H1 (cell line): ENCODE results near the gene PARD6B. TPM values are rescaled to one million over a fixed set of nuclear protein-coding genes. Genes with fewer than 3 reads are reported as not detected.

ENCODE experiments used
- CTCF ChIA-PET: fragments of 300-600 bp; sonication (Branson Sonifier 250); formaldehyde crosslinking; loops from one replicate; lab custom pipeline; 2021; ENCODE audit not compliant: partially characterized antibody; lab: Charles Lee
- POLR2A ChIA-PET: fragments of 300-600 bp; sonication (Branson Sonifier 250); formaldehyde crosslinking; loops from one replicate; lab custom pipeline; 2021; ENCODE audit warnings: inconsistent platforms; ENCODE audit not compliant: partially characterized antibody; lab: Charles Lee
- DNase-seq, 2 experiments: peaks; one replicate each; pipeline versions ENCODE4 v3.0.0 to v3.0.0-alpha.2; 2010 to 2022; ENCODE audit warnings: low spot score in 2 of 2, low read depth in 1 of 2, mixed read lengths in 1 of 2
- FAIRE-seq: peaks from 2 replicates; lab custom pipeline; 2011; peaks lifted over from hg19 to GRCh38; lab: Jason Lieb, UNC
- H2AFZ ChIP-seq: 2 replicates; pipeline ENCODE4 v1.8.1; 2012; ENCODE audit warnings: low read length, inconsistent platforms
- H2AK5ac ChIP-seq: 2 replicates; pipeline ENCODE4 v1.6.1; 2013; ENCODE audit warnings: low read depth, low read length
- H2BK120ac ChIP-seq: replicated peaks from 2 replicates; pipeline ENCODE3; 2013; ENCODE audit warnings: low read depth, low read length, inconsistent platforms
- H2BK12ac ChIP-seq: 2 replicates; pipeline ENCODE4 v1.6.1; 2013; ENCODE audit warnings: low read depth, low read length
- H2BK15ac ChIP-seq: 2 replicates; pipeline ENCODE4 v1.6.1; 2013; ENCODE audit warnings: low read length
- H2BK20ac ChIP-seq: 2 replicates; pipeline ENCODE4 v1.6.1; 2013; ENCODE audit warnings: low read length
- H2BK5ac ChIP-seq: 2 replicates; pipeline ENCODE4 v1.6.1; 2013; ENCODE audit warnings: low read depth, low read length
- H3K14ac ChIP-seq: 2 replicates; pipeline ENCODE4 v1.6.1; 2013; ENCODE audit warnings: inconsistent platforms; ENCODE audit not compliant: insufficient read length
- H3K18ac ChIP-seq: 2 replicates; pipeline ENCODE4 v1.6.1; 2013; ENCODE audit warnings: low read length; ENCODE audit errors: extremely low read depth
- H3K23ac ChIP-seq: 2 replicates; pipeline ENCODE4 v1.6.1; 2013; ENCODE audit warnings: inconsistent platforms; ENCODE audit not compliant: insufficient read length
- H3K23me2 ChIP-seq: 2 replicates; pipeline ENCODE4 v1.6.1; 2013; ENCODE audit warnings: low read depth, low read length
- H3K27ac ChIP-seq: 2 replicates; pipeline ENCODE4 v1.6.1; 2011; ENCODE audit warnings: low read depth, low read length, inconsistent platforms
- H3K27me3 ChIP-seq, 4 experiments: replicated peaks in 1 of 4; 1 replicate in 1 of 4; 2 replicates in 3 of 4; pipeline versions ENCODE4 v1.6.1 to v1.8.1; 2011 to 2013; ENCODE audit warnings: low read length in 3 of 4, mild to moderate bottlenecking in 3 of 4, inconsistent platforms in 2 of 4, mixed read lengths in 2 of 4, moderate library complexity in 1 of 4; ENCODE audit not compliant: control insufficient read depth in 3 of 4, insufficient read depth in 3 of 4; ENCODE audit errors: extremely low read depth in 1 of 4
- H3K36me3 ChIP-seq, 4 experiments: 2 replicates each; pipeline versions ENCODE4 v1.6.1 to v1.8.1; 2011 to 2013; ENCODE audit warnings: mild to moderate bottlenecking in 4 of 4, low read length in 3 of 4, moderate library complexity in 2 of 4, control low read depth in 1 of 4, inconsistent platforms in 1 of 4; ENCODE audit not compliant: insufficient read depth in 4 of 4, control insufficient read depth in 2 of 4
- H3K4ac ChIP-seq: replicated peaks from 2 replicates; pipeline ENCODE3; 2013; ENCODE audit warnings: low read length, low read depth, mixed read lengths, inconsistent platforms; ENCODE audit not compliant: insufficient read length
- H3K4me1 ChIP-seq, 4 experiments: replicated peaks in 1 of 4; 1 replicate in 1 of 4; 2 replicates in 3 of 4; pipeline versions ENCODE4 v1.6.1 to v1.8.1; 2011 to 2013; ENCODE audit warnings: low read length in 3 of 4, inconsistent platforms in 2 of 4, mixed read lengths in 1 of 4; ENCODE audit not compliant: insufficient read depth in 4 of 4, control insufficient read depth in 3 of 4
- H3K4me2 ChIP-seq, 2 experiments: 2 replicates each; pipeline versions ENCODE4 v1.6.1 to v1.8.1; 2011 to 2013; ENCODE audit warnings: low read depth in 2 of 2, low read length in 2 of 2, control low read depth in 1 of 2, inconsistent platforms in 1 of 2, mild to moderate bottlenecking in 1 of 2; ENCODE audit not compliant: insufficient read depth in 1 of 2
- H3K4me3 ChIP-seq, 4 experiments: fragments of 200-600, 300-600 bp in 1 of 4; sonication (generic), shearing (Covaris generic), sonication (Bioruptor Twin) in 1 of 4; 2 replicates each; pipeline versions ENCODE4 v1.5.1 to v1.8.1; 2011 to 2016; ENCODE audit warnings: low read length in 4 of 4, low read depth in 3 of 4, control low read depth in 2 of 4, inconsistent platforms in 2 of 4, mild to moderate bottlenecking in 2 of 4, mixed read lengths in 1 of 4, moderate library complexity in 1 of 4; ENCODE audit not compliant: insufficient read depth in 2 of 4; ENCODE audit errors: extremely low read depth in 1 of 4
- H3K56ac ChIP-seq: replicated peaks from 2 replicates; pipeline ENCODE3; 2013; ENCODE audit warnings: low read depth, mild to moderate bottlenecking, mixed read lengths, low read length, inconsistent platforms; ENCODE audit not compliant: insufficient read length
- H3K79me1 ChIP-seq: 2 replicates; pipeline ENCODE4 v1.6.1; 2013; ENCODE audit warnings: low read depth, low read length, control low read depth
- H3K79me2 ChIP-seq, 2 experiments: 2 replicates each; pipeline versions ENCODE4 v1.6.1 to v1.8.1; 2012 to 2013; ENCODE audit warnings: low read length in 2 of 2, mild to moderate bottlenecking in 2 of 2, inconsistent platforms in 1 of 2; ENCODE audit not compliant: insufficient read depth in 2 of 2, control insufficient read depth in 1 of 2
- H3K9ac ChIP-seq, 4 experiments: replicated peaks in 1 of 4; 1 replicate in 1 of 4; 2 replicates in 3 of 4; pipeline versions ENCODE4 v1.6.1 to v1.8.1; 2011 to 2013; ENCODE audit warnings: low read depth in 3 of 4, low read length in 3 of 4, control low read depth in 2 of 4, mild to moderate bottlenecking in 2 of 4, moderate library complexity in 2 of 4, inconsistent platforms in 1 of 4; ENCODE audit errors: extremely low read depth in 1 of 4
- H3K9me3 ChIP-seq, 2 experiments: 2 replicates each; pipeline versions ENCODE4 v1.6.1 to v1.8.1; 2012 to 2013; ENCODE audit warnings: mild to moderate bottlenecking in 2 of 2, moderate library complexity in 2 of 2, control low read depth in 1 of 2, inconsistent platforms in 1 of 2, low read depth in 1 of 2, low read length in 1 of 2, mixed read lengths in 1 of 2; ENCODE audit not compliant: insufficient read depth in 2 of 2
- H4K20me1 ChIP-seq, 2 experiments: replicated peaks in 1 of 2; 2 replicates each; pipeline versions ENCODE3 to v1.8.1; 2011 to 2013; ENCODE audit warnings: inconsistent platforms in 2 of 2, low read length in 2 of 2, mild to moderate bottlenecking in 1 of 2; ENCODE audit not compliant: insufficient read depth in 2 of 2, control insufficient read depth in 1 of 2
- H4K5ac ChIP-seq: 2 replicates; pipeline ENCODE4 v1.6.1; 2013; ENCODE audit warnings: low read length, low read depth, mixed read lengths, inconsistent platforms; ENCODE audit not compliant: insufficient read length
- H4K8ac ChIP-seq: 2 replicates; pipeline ENCODE4 v1.8.0; 2013; ENCODE audit warnings: mild to moderate bottlenecking, moderate library complexity, low read length, inconsistent platforms; ENCODE audit not compliant: insufficient read depth; ENCODE audit errors: extremely low read depth
- H4K91ac ChIP-seq: replicated peaks from 2 replicates; pipeline ENCODE3; 2013; ENCODE audit warnings: low read length, mixed read lengths, inconsistent platforms; ENCODE audit not compliant: insufficient read length
- CBX8 ChIP-seq: fragments of 300-800, 300-1000 bp; sonication (generic); IDR thresholded peaks from 2 replicates; pipeline ENCODE4 v1.7.1; 2016; ENCODE audit warnings: low read depth, low read length, borderline replicate concordance
- KDM4A ChIP-seq: IDR thresholded peaks from one replicate; pipeline ENCODE4 v1.7.1; 2012; ENCODE audit warnings: low read depth, mild to moderate bottlenecking, moderate library complexity, low read length, inconsistent platforms; ENCODE audit not compliant: severe bottlenecking
- RNF2 ChIP-seq: fragments of 200-900, 300-1000 bp; sonication (generic); IDR thresholded peaks from 2 replicates; pipeline ENCODE4 v1.7.1; 2016; ENCODE audit warnings: borderline replicate concordance, low read depth, mild to moderate bottlenecking, antibody characterized with exemption, low read length; ENCODE audit not compliant: poor library complexity, severe bottlenecking; ENCODE audit errors: missing control alignments
- WGBS, 2 experiments: shearing (Covaris generic) in 1 of 2; methylation state at CpG; one replicate each; pipeline versions ENCODE4 v1.1.6 to v1.1.7; 2013 to 2015; ENCODE audit warnings: low lambda C conversion rate in 2 of 2, mixed read lengths in 2 of 2, inconsistent platforms in 1 of 2, low coverage in 1 of 2, missing lambda C conversion rate in 1 of 2; ENCODE audit not compliant: insufficient replicate concordance in 2 of 2, insufficient coverage in 1 of 2, insufficient read length in 1 of 2; ENCODE audit errors: extremely low coverage in 1 of 2, missing lambda C conversion rate in 1 of 2; 5-methylcytosine and 5-hydroxymethylcytosine counted together
- polyA plus RNA-seq, 7 experiments: library from polyadenylated mRNA; depleted of rRNA in 3 of 7; stranded (reverse) in 5 of 7; unstranded in 2 of 7; fragments of >200 nt in 5 of 7; fragments of 200-250 nt in 2 of 7; gene quantifications; 1 replicate in 5 of 7; 2 replicates in 1 of 7; 4 replicates in 1 of 7; pipeline versions ENCODE4 v1.2.1 to v1.2.3, GENCODE V29; 2011 to 2013; ENCODE audit warnings: missing spikeins in 2 of 7, mixed read lengths in 2 of 7
- total RNA-seq: library from RNA; stranded (reverse); fragmentation: NEBNext Ultra II Directional; extraction: Animal tissue kit (Norgen Biotek cat#: 25700); gene quantifications from 2 replicates; pipeline ENCODE4 v1.2.1, GENCODE V29; 2021

The PARD6B gene
- total and polyA plus RNA-seq, 2 of the 8 experiments (the other 6 are each of a cell fraction or from before 2014, with no cell fraction given): 5.2 to 34.1 TPM

DNA sequence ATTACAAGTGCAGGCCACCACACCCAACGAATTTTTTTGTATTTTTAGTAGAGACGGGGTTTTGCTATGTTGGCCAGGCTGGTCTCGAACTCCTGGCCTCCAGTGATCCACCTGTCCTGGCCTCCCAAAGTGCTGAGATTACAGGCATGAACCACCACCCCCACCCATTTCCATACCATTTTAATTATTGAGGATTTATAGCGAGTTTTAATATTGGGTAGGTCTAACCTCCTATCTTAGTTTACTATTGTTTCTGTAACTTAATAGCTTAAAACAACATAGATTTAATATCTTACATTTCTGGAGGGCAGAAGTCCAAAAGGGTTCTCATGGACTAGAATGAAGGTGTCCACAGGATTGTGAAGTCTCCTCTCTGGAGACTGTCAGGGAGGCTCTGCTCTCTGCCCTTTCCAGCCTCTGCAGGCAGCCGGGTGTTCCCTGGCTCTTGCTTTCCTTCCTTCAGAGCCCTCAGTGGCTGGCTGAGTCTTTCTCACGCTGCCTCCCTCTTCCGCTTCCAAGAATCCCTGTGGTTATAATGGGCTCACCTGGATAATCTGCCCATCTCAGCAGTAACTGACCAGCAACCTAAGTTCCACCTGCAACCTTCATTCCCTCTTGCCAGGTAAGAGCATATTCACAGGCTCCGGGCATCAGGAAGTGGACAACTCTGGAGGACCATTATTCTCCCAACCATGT lies 44.9 kb downstream of the PARD6B start:
- no peaks in the 10 kb centered on the region for H3K79me1 ChIP-seq
- no peak overlapping the region for H4K8ac ChIP-seq
- H2AFZ ChIP-seq: peak overlapping the region; percentile 96
- H2BK15ac ChIP-seq: no peak overlapping the region
- CTCF ChIA-PET: interaction anchor here (1.0 to 1.9 kb wide), 6 partner anchors 12 to 160 kb away, joined by 3 to 8 read pairs (median 4); no protein-coding TSS in a partner anchor
- no peak overlapping the region for H3K14ac ChIP-seq
- no peak for FAIRE-seq
- 77% methylated on average over 8 of the region's 8 CpGs; no CpG with 5 or more reads in 1 of the 2 experiments for WGBS, 2 experiments
- H3K9ac ChIP-seq: no peak overlapping the region
- H3K27me3 ChIP-seq: no peaks in the 10 kb centered on the region
- no peaks in the 10 kb centered on the region for H3K9me3 ChIP-seq
- no peak overlapping the region for H2AK5ac ChIP-seq
- no peak overlapping the region for H3K4me2 ChIP-seq
- H3K23me2 ChIP-seq: no peaks in the 10 kb centered on the region
- H2BK12ac ChIP-seq: no peak overlapping the region
- no peak overlapping the region for H2BK20ac ChIP-seq
- no peaks in the 10 kb centered on the region for H3K36me3 ChIP-seq
- H3K4ac ChIP-seq: no peak overlapping the region
- no peak overlapping the region for H3K23ac ChIP-seq
- no peak overlapping the region for H2BK120ac ChIP-seq
- no peak for DNase-seq
- no peak overlapping the region for H2BK5ac ChIP-seq
- no peak overlapping the region for H3K4me3 ChIP-seq
- no peak overlapping the region for H4K5ac ChIP-seq
- no peak overlapping the region for H3K27ac ChIP-seq
- no peak overlapping the region for H3K18ac ChIP-seq
- H3K79me2 ChIP-seq: no peaks in the 10 kb centered on the region
- peaks cover 0 to under 1% (median 0%) of the 10 kb centered on the region in 4 experiments; a peak in 1 of 7 replicates for H3K4me1 ChIP-seq
- H4K91ac ChIP-seq: no peak overlapping the region
- no peak overlapping the region for H3K56ac ChIP-seq
- POLR2A ChIA-PET: no interaction called here
- H4K20me1 ChIP-seq: no peaks in the 10 kb centered on the region
- TF ChIP-seq RNF2: no peak
- TF ChIP-seq CBX8: no peak
- no peak for TF ChIP-seq KDM4A
